K562 (cell line): ENCODE measurements around the gene MOB3B. TPM values are rescaled to one million over a fixed set of nuclear protein-coding genes. Genes with fewer than 3 reads are reported as not detected.

Experiments used
- ATAC-seq: fragments of 200-7000 bp; cut with Tn5 transposase; 3 replicates; pipeline ENCODE4 v1.9.1; 2020; ENCODE audit warnings: moderate library complexity
- BruUV-seq: library from RNA; stranded (reverse); fragments of 400-500 nt; replicated peaks from 2 replicates; lab custom pipeline; 2021; lab: Mats Ljungman, UMichigan
- CTCF ChIA-PET: fragments of 300-600 bp; formaldehyde crosslinking; extraction: SDS; loops from one replicate; lab custom pipeline; 2021; ENCODE audit warnings: low intra/inter-chr PET ratio; lab: Yijun Ruan, JAX
- POLR2A ChIA-PET: fragments of 300-600, 350-650 bp; sonication (Branson Sonifier 250); formaldehyde crosslinking; extraction: SDS; loops from one replicate; lab custom pipeline; 2021; ENCODE audit warnings: antibody characterized with exemption, inconsistent platforms; lab: Yijun Ruan, JAX
- DNase-seq, 4 experiments: peaks; one replicate each; pipeline versions ENCODE4 v3.0.0 to v3.0.0-alpha.2; 2011 to 2018; ENCODE audit warnings: low spot score in 3 of 4, mixed read lengths in 3 of 4; ENCODE audit errors: extremely low read depth in 1 of 4
- FAIRE-seq: peaks from 2 replicates; lab custom pipeline; 2011; peaks lifted over from hg19 to GRCh38; lab: Jason Lieb, UNC
- H2AFZ ChIP-seq: 2 replicates; pipeline ENCODE4 v1.6.0; 2011; ENCODE audit warnings: low read depth, low read length, control low read depth, inconsistent platforms
- H3K27ac ChIP-seq: fragments of 200-600 bp; 3 replicates; pipeline ENCODE4 v1.8.0; 2011; ENCODE audit warnings: low read depth, mild to moderate bottlenecking, control low read depth, inconsistent platforms, low read length, moderate library complexity, mixed read lengths; ENCODE audit errors: extremely low read depth
- H3K27me3 ChIP-seq, 2 experiments: fragments of 300-600 bp in 1 of 2; 2 replicates in 1 of 2; 3 replicates in 1 of 2; pipeline versions ENCODE4 v1.6.0 to v1.8.0; 2011; ENCODE audit warnings: inconsistent platforms in 2 of 2, low read length in 2 of 2, mild to moderate bottlenecking in 1 of 2, mixed read lengths in 1 of 2, moderate library complexity in 1 of 2; ENCODE audit not compliant: control insufficient read depth in 2 of 2, insufficient read depth in 2 of 2
- H3K36me3 ChIP-seq: fragments of 300-600 bp; 3 replicates; pipeline ENCODE4 v1.8.0; 2011; ENCODE audit warnings: mild to moderate bottlenecking, low read length, inconsistent platforms; ENCODE audit not compliant: control insufficient read depth, insufficient read depth
- H3K4me1 ChIP-seq, 2 experiments: fragments of 200-600 bp in 1 of 2; replicated peaks in 1 of 2; 2 replicates in 1 of 2; 3 replicates in 1 of 2; pipeline versions ENCODE4 v1.5.1 to v1.8.0; 2011; ENCODE audit warnings: inconsistent platforms in 2 of 2, low read length in 2 of 2, mild to moderate bottlenecking in 1 of 2, mixed read lengths in 1 of 2, moderate library complexity in 1 of 2; ENCODE audit not compliant: control insufficient read depth in 2 of 2, insufficient read depth in 2 of 2
- H3K4me2 ChIP-seq: 2 replicates; pipeline ENCODE4 v1.6.1; 2011; ENCODE audit warnings: low read length, control low read depth, inconsistent platforms, mixed read lengths; ENCODE audit not compliant: insufficient read depth
- H3K4me3 ChIP-seq: fragments of 200-600 bp; sonication (generic), shearing (Covaris generic); 2 replicates; pipeline ENCODE4 v1.5.1; 2016; ENCODE audit warnings: control low read depth, inconsistent platforms
- H3K79me2 ChIP-seq: fragments of 200-600 bp; 3 replicates; pipeline ENCODE4 v1.8.0; 2011; ENCODE audit warnings: low read length, inconsistent platforms; ENCODE audit not compliant: control insufficient read depth, insufficient read depth
- H3K9ac ChIP-seq, 2 experiments: 2 replicates each; pipeline versions ENCODE4 v1.6.0 to v1.6.1; 2011; ENCODE audit warnings: low read depth in 2 of 2, low read length in 2 of 2, control low read depth in 1 of 2, inconsistent platforms in 1 of 2, mild to moderate bottlenecking in 1 of 2, mixed read lengths in 1 of 2; ENCODE audit not compliant: insufficient read depth in 1 of 2
- H3K9me1 ChIP-seq: one replicate; pipeline ENCODE4 v1.6.0; 2011; ENCODE audit warnings: inconsistent platforms, mild to moderate bottlenecking, low read length, moderate library complexity; ENCODE audit not compliant: control insufficient read depth, insufficient read depth
- H3K9me3 ChIP-seq: replicated peaks from 2 replicates; pipeline ENCODE4 v1.5.1; 2011; ENCODE audit warnings: low read depth, low read length, inconsistent platforms; ENCODE audit not compliant: control insufficient read depth, insufficient read depth
- H4K20me1 ChIP-seq: replicated peaks from 2 replicates; pipeline ENCODE4 v1.6.1; 2011; ENCODE audit warnings: low read length, inconsistent platforms, mixed read lengths; ENCODE audit not compliant: control insufficient read depth, insufficient read depth
- HDAC1 ChIP-seq, 2 experiments: fragments of 450-650 bp; IDR thresholded peaks; 2 replicates each; pipeline ENCODE4 v1.6.1; 2016 to 2017; ENCODE audit warnings: inconsistent platforms in 1 of 2, mild to moderate bottlenecking in 1 of 2, moderate library complexity in 1 of 2
- KAT7 ChIP-seq: sonication (generic); formaldehyde crosslinking; IDR thresholded peaks from 2 replicates; pipeline ENCODE4 v1.8.0; 2022; ENCODE audit warnings: missing genetic modification reagents, mild to moderate bottlenecking, borderline replicate concordance
- RBM25 ChIP-seq: fragments of 200-400 bp; formaldehyde crosslinking; IDR thresholded peaks from 2 replicates; pipeline ENCODE4 v1.6.1; 2018; ENCODE audit warnings: low read length, low read depth, moderate library complexity; ENCODE audit not compliant: severe bottlenecking
- SMAD4 ChIP-seq: fragments of 250-450 bp; sonication (Bioruptor Pico); conservative IDR thresholded peaks from 2 replicates; pipeline ENCODE4 v1.8.0; 2021; ENCODE audit warnings: inconsistent platforms, mild to moderate bottlenecking, moderate library complexity
- ZNF518B ChIP-seq: fragments of 250-450 bp; sonication (Bioruptor Pico); IDR thresholded peaks from 2 replicates; pipeline ENCODE4 v1.5.0; 2021; ENCODE audit warnings: mild to moderate bottlenecking, moderate library complexity
- WGBS: fragments of 100-300 bp; shearing (Covaris generic); methylation state at CpG from one replicate; pipeline ENCODE4 v1.1.6; 2016; ENCODE audit warnings: low coverage, mixed read lengths; ENCODE audit not compliant: insufficient coverage; ENCODE audit errors: missing lambda C conversion rate; 5-methylcytosine and 5-hydroxymethylcytosine counted together
- in situ Hi-C: fragments of 300-500 bp; cut with MboI; formaldehyde crosslinking; loops from 4 replicates; pipeline ENCODE4 v1.15.0; 2018; ENCODE audit warnings: inconsistent platforms, mixed read lengths
- intact Hi-C: fragments of 100-400 bp; cut with micrococcal nuclease; formaldehyde crosslinking; loops from 2 replicates; pipeline ENCODE4 v1.14.2; 2022
- polyA plus RNA-seq, 8 experiments: library from polyadenylated mRNA; depleted of rRNA in 4 of 8; stranded (reverse) in 5 of 8; unstranded in 3 of 8; fragments of >200 nt; fragmentation: Nextera tagmentation in 2 of 8; fragmentation: Illumina TruSeq in 1 of 8; extraction: Ambion mirVana in 2 of 8; extraction: Trizol in 1 of 8; gene quantifications; 2 replicates each; pipeline versions ENCODE4 v1.2.1 to v1.2.3, GENCODE V29; 2011 to 2014; ENCODE audit warnings: inconsistent platforms in 1 of 8, missing spikeins in 1 of 8
- total RNA-seq, 7 experiments: library from RNA; depleted of rRNA in 6 of 7; stranded (reverse); fragments of >200 nt in 6 of 7; fragmentation: Illumina TruSeq in 2 of 7; extraction: Trizol in 2 of 7; gene quantifications; 2 replicates each; pipeline versions ENCODE4 v1.2.1 to v1.2.3, GENCODE V29; 2011 to 2021; ENCODE audit warnings: low replicate concordance in 1 of 7
- TF ChIP-seq, protein P1 (sequence below): fragments of 250-450 bp; sonication (Bioruptor Pico); IDR thresholded peaks from 2 replicates; pipeline ENCODE4 v1.5.0; 2021

The MOB3B gene
- total and polyA plus RNA-seq, 9 of the 15 experiments (the other 6 are each of a cell fraction or from before 2014, with no cell fraction given), result 3.6 to 12.8 (median 7.2) TPM

- no peak for FAIRE-seq
These were observed 235.6 kb downstream of the MOB3B start for GRCh38 chr9:27293996-27294395.

More at GRCh38 chr9:27293996-27294395, 235.6 kb downstream of the MOB3B start:
- no peaks in the 10 kb centered on the region for H4K20me1 ChIP-seq
- no peak overlapping the region for H3K4me2 ChIP-seq
- H3K9me3 ChIP-seq, result no peaks in the 10 kb centered on the region
- no peak overlapping the region for H3K4me3 ChIP-seq
- 20% methylated on average over 2 of the region's 2 CpGs for WGBS
- no peaks in the 10 kb centered on the region for H3K9me1 ChIP-seq
- DNase-seq, result no peak
- H3K4me1 ChIP-seq, result no peaks in the 10 kb centered on the region
- no peak overlapping the region for H2AFZ ChIP-seq
- no peaks in the 10 kb centered on the region for H3K36me3 ChIP-seq
- H3K27me3 ChIP-seq, result no peaks in the 10 kb centered on the region
- H3K27ac ChIP-seq, result no peak overlapping the region
- BruUV-seq, result no TSS peak
- POLR2A ChIA-PET, result no interaction called here
- ATAC-seq, result no peak
- in situ Hi-C loops, result no loop called here
- H3K9ac ChIP-seq, result no peak overlapping the region
- CTCF ChIA-PET, result no interaction called here
- TF ChIP-seq SMAD4 (CRISPR knock-in tag) (no peak), HDAC1 (IDR thresholded peaks at IDR 0.05) (no peak), KAT7 (CRISPR knock-in tag) (no peak), RBM25 (no peak), ZNF518B (CRISPR knock-in tag) (no peak)
- TF ChIP-seq, protein P1, sequence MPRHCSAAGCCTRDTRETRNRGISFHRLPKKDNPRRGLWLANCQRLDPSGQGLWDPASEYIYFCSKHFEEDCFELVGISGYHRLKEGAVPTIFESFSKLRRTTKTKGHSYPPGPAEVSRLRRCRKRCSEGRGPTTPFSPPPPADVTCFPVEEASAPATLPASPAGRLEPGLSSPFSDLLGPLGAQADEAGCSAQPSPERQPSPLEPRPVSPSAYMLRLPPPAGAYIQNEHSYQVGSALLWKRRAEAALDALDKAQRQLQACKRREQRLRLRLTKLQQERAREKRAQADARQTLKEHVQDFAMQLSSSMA (CRISPR knock-in tag), result no peak
- TF ChIP-seq, all 486 proteins: peak for 0
- H3K79me2 ChIP-seq, result no peaks in the 10 kb centered on the region
- intact Hi-C loops, result no loop called here
